GM21528 (cell line): ENCODE data around the gene TAL2.

Experiments used
- ATAC-seq: cut with Tn5 transposase; IDR thresholded peaks from one replicate; pipeline ENCODE4 v1.9.1; 2021; ENCODE audit warnings: mild to moderate bottlenecking, moderate library complexity; ENCODE audit not compliant: unreplicated experiment, low FRiP score

TAL2 gene

GRCh38 chr9:105662184-105663104 is at the start of gene TAL2:
TAL2 (plus strand) TSS chr9:105662457; CDS start chr9:105662497, 40 bp downstream.
- peak; percentile 82 for ATAC-seq

DNA sequence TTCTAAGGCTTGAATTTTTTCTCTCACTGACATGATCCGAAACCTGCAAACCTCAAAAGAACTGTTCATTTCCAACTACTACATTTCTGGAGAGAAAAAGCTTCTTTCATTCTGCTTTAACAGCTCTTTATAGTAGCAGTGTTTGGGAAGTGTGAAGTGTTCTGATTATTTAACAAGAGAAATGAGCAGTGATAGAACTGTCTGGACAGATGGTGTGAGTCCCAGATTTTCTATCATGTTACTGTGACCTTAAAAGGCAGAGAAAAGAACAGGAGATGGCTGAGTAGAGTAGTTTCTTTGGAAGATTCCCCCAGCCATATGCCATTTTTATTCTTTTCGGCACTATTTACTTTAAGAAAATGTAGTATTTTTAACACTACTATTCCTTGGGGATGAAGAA is 41.3 kb upstream of the TAL2 start:
- no peak for ATAC-seq

GRCh38 chr9:105625088-105625487 is 37.2 kb upstream of the TAL2 start:
- ATAC-seq, result no peak

GRCh38 chr9:105632807-105633206 is 29.4 kb upstream of the TAL2 start:
- ATAC-seq, result no peak

GRCh38 chr9:105633411-105633810 is 28.8 kb upstream of the TAL2 start:
- ATAC-seq, result no peak

DNA sequence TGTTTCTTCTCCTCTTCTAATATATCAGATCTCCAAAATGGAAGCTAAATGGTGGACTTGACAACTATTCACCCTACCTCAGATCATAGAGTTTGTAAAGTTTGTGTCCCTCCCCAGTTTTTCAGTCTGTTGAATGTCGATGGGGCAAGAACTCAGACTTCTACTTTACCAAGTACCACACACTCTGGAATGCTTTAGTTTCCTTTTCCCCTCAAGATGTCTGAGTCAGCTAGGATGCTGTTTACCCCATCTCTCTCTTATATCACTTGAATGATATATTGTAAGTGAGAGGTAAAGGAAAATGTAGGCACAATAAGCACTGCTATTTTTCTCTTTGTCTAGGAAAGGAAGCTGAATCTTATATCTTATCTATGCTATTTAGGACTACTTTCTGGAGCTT is 25.9 kb upstream of the TAL2 start:
- no peak for ATAC-seq

GRCh38 chr9:105637787-105638395 is 24.4 kb upstream of the TAL2 start:
- no peak for ATAC-seq

GRCh38 chr9:105639936-105640335 is 22.3 kb upstream of the TAL2 start:
- no peak for ATAC-seq

DNA sequence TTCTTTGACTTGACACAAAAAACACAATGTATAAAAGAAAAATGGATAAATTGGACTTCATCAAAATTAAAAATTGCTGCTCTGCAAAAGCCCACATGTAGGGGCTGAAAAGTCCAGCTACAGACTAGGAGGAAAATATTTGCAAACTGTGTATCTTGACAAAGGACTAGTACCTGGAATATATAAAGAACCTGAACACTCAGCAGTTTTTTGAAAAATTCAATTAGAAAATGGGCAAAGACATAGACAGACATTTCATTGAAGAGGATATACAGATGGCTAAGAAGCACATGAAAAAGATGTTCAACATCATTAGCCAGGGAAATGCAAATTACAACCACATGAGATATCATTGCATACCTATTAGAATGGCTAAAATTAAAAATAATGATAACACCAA is 18.5 kb upstream of the TAL2 start:
- no peak for ATAC-seq

GRCh38 chr9:105646879-105647594 is 15.2 kb upstream of the TAL2 start:
- no peak for ATAC-seq

DNA sequence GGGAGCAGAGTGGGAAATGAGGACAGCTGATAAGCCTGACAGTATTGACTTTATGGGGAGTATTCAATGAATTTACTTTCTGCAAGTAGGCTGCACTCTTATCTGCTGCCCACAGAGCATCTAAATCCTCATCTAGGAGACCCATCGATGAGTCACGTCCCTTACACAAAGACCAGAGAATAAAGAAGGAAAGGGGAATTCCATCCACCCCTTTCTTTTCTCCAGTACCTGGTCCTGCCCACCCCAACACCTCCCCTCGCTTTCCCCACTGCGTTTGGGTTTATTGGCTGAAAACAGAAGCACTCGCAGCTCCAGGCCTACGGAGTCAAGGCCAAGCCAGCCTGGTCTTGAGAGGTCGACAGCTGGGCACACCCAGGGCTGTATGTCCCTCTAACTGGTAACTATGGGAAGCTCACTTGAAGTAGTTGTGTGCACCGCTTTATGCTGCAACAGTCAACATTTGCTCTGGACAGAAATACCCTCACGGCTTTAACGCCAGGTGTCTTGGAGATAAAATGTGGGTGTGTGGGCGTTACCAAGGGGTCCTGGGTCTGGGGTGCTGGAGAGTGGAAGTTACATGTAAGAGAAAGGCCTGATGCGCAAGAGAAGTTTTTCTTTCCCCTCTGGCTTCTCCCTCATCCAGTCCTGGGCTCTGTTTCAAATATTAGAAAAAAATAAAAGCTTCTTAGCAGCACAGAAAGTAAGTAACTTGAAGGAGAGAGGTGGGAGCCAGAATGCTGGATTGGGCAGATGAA is 14.5 kb upstream of the TAL2 start:
- ATAC-seq, result no peak

DNA sequence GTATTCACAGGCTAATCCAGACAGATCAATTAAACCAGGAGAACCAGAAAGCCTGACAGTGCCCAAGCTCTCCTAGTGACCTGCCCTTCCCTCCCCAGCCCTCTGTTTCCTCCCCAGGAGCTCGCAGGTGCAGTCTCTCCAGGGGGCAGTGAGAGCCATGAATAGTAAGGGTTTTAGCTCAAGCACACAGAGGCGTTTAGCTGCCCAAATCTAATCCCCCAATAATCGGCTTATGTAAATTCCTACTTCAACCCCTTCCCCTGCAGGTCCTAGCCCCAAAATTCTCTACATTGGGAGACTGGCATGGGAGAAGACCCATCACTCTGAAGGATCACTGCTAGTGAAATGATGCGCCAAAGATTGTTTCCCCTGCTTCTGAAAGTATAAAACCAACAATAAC is 10.5 kb upstream of the TAL2 start:
- ATAC-seq, result no peak

DNA sequence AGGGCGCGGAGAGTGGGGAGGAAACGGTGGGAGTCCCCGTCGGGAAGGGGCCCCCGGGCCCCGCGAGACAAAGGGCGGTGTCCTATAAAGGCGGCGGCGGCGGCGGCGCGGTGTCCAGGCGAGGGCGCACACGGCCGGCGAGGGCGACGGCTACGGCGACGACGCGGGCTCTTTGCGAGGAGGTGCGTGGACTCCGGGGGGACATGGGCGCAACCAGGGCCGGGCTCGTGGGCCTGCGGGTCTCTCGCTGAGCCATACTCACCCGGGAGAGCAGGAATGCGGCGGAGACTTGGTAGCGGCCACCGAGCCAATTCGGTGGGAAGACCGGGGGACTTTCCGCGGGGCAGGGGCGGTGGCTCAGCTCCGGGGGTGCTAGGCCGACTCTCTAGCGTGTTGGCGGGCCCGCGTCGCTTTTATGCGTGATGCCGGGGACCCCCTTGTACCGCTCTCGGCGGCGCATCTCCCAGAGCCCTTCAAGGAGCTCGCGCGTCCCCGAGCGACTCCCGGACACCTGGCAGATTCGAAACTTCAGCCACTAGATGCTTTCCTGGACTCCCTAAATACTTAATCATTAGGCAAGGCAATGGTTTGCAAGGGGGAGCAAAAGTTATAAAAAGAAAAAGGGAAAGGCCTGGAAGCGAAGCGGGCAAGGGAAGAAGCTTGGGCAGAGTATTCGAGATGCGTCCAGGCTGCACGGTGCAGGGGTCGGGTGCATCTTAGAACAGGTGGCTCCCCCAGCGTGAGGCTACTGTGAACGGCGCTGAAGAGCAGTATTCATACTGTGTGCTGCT is 5.9 kb upstream of the TAL2 start:
- ATAC-seq, result peak; percentile 62

- no peak for ATAC-seq
Observed at GRCh38 chr9:105658351-105658750, 3.9 kb upstream of the TAL2 start.

GRCh38 chr9:105661011-105661410 is 1.2 kb upstream of the TAL2 start:
- ATAC-seq, result no peak

- ATAC-seq, result no peak
Observed at GRCh38 chr9:105663914-105664313, 1.7 kb downstream of the TAL2 start.

- ATAC-seq, result no peak
Observed at GRCh38 chr9:105667867-105668266, 5.6 kb downstream of the TAL2 start.

GRCh38 chr9:105670315-105670714 is 8.1 kb downstream of the TAL2 start:
- no peak for ATAC-seq

- no peak for ATAC-seq
Observed at GRCh38 chr9:105670775-105671174, 8.5 kb downstream of the TAL2 start.

GRCh38 chr9:105672711-105673234 is 10.5 kb downstream of the TAL2 start:
- peak; percentile 54 for ATAC-seq
